T-helper 1 cell (primary cell): Measurements from ENCODE around the gene RBPMS2.

Experiments used
- DNase-seq, 5 donors: peaks; one replicate each; pipeline ENCODE4 v3.0.0-alpha.2; 2012 to 2020

The RBPMS2 gene

GRCh38 chr15:64690578-64691296 is 84.7 kb downstream of the RBPMS2 start:
- no peak for DNase-seq

DNA sequence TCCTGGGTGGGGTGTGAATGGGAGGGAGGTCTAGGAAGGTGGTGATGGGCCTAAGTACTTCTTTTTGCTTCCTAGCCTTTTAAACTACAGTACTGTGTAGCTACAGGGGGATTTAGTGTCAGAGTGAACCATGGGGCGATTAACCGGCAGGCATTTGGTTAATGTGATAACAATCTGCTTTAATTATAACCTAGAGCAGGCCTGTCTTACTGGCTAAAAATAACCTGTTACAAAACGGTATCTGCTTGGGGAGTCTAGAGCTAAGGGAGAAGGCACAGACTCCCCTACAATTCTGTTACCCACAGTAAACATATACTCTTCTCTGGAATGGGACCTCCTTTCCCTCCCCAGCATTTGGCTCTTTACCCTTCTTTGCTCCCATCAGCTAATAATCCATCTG is 85.4 kb downstream of the RBPMS2 start:
- DNase-seq = no peak
